Measurements from ENCODE around the gene SMARCB1.

Gene SMARCB1

GRCh38 chr22:23786752-23787599 lies at the start of gene SMARCB1:
Gene SMARCB1 (plus strand): TSS chr22:23786966. CDS start chr22:23787170, 204 bp downstream.
- no peak for FAIRE-seq

- FAIRE-seq = no peak
These were observed 49.1 kb upstream of the SMARCB1 start for GRCh38 chr22:23737696-23738095.

GRCh38 chr22:23742505-23743264 lies 44.1 kb upstream of the SMARCB1 start:
- no peak for FAIRE-seq

- FAIRE-seq = no peak
These were observed 43.5 kb upstream of the SMARCB1 start for GRCh38 chr22:23743303-23743705.

- FAIRE-seq = no peak
These were observed 42.8 kb upstream of the SMARCB1 start for GRCh38 chr22:23744001-23744400.

GRCh38 chr22:23744485-23744884 lies 42.3 kb upstream of the SMARCB1 start:
- no peak for FAIRE-seq

GRCh38 chr22:23745791-23746190 lies 41.0 kb upstream of the SMARCB1 start:
- FAIRE-seq = no peak

- no peak for FAIRE-seq
These were observed 36.9 kb upstream of the SMARCB1 start for GRCh38 chr22:23749841-23750301.

GRCh38 chr22:23750367-23750713 lies 36.4 kb upstream of the SMARCB1 start:
- no peak for FAIRE-seq

GRCh38 chr22:23750714-23751440 lies 35.9 kb upstream of the SMARCB1 start, which contains the start of gene ZNF70:
Gene ZNF70 (minus strand): TSS chr22:23751112. CDS start chr22:23745140, 5,972 bp downstream.
- FAIRE-seq = no peak

GRCh38 chr22:23751441-23751996 lies 35.2 kb upstream of the SMARCB1 start:
- no peak for FAIRE-seq

- FAIRE-seq = no peak
These were observed 34.6 kb upstream of the SMARCB1 start for GRCh38 chr22:23752090-23752691.

- FAIRE-seq = no peak
These were observed 34.0 kb upstream of the SMARCB1 start for GRCh38 chr22:23752750-23753149.

GRCh38 chr22:23753385-23753784 lies 33.4 kb upstream of the SMARCB1 start:
- no peak for FAIRE-seq

- no peak for FAIRE-seq
These were observed 32.4 kb upstream of the SMARCB1 start, which contains the start of gene VPREB3 for GRCh38 chr22:23754220-23754919. Gene VPREB3 (minus strand): TSS chr22:23754425. CDS start chr22:23754363, 62 bp downstream.

- FAIRE-seq = no peak
These were observed 31.7 kb upstream of the SMARCB1 start for GRCh38 chr22:23754980-23755636.

- no peak for FAIRE-seq
These were observed 31.1 kb upstream of the SMARCB1 start for GRCh38 chr22:23755711-23756110.

GRCh38 chr22:23756891-23757290 lies 29.9 kb upstream of the SMARCB1 start:
- no peak for FAIRE-seq

GRCh38 chr22:23759566-23759965 lies 27.2 kb upstream of the SMARCB1 start:
- FAIRE-seq = no peak

- FAIRE-seq = no peak
These were observed 26.7 kb upstream of the SMARCB1 start for GRCh38 chr22:23760056-23760455.
